ENCODE data around the gene TBC1D3H. TPM values are rescaled to one million over a fixed set of nuclear protein-coding genes. Genes with fewer than 3 reads are reported as not detected.
"Not testable (repeated sequence)": the region's sequence is repeated elsewhere in the genome, so short reads cannot be mapped to it uniquely, and the experiment has no call there.

The TBC1D3H gene
- not detected in 2 replicates for total RNA-seq

DNA sequence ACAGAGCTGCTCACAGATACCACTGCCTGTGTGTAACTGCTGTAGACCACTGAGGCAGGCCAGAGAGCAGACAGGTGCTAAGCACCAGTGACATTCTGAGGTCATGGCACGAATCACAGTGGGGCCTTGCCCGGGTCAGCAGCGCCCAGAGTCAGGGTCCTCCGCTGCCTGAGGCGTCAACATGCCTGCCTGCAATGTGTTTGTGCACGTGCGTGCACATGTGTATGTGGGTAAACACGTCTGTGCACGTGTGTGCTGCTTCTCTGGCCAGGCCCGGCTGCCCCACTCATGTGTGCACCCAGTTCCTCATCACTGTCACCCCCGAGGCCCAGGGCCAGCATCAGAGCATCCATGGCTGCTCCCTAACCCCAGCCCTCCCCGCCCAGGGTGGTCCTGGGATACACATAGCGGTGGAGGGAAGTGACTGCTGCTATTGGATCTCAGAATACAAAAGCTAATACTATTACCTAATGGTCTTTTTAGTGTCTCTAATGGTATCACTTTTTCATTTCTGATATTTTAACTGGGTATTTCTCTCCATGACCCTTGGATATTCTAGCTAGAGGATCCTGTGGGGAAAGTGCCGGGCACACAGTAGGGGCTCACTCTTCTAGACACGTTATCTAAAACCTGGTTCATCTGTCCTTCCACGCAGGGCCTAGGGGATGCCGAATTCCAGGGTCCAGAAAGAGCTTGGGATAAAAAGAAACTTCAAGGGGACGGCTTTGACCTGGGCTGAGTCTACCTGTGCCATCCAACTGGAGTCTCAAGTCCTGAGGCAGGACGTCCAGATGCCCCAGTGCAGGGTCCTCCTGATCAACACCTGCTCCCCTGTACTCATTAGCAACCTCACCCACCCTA lies at the start of gene TBC1D3H:
Gene TBC1D3H, minus strand, starts transcription at position 51 of the 861 bp plus-strand sequence. CDS start 1,540 bp downstream, outside the sequence.
- not testable (repeated sequence) for DNase-seq (ENCODE audit: low read depth, low spot score)

DNA sequence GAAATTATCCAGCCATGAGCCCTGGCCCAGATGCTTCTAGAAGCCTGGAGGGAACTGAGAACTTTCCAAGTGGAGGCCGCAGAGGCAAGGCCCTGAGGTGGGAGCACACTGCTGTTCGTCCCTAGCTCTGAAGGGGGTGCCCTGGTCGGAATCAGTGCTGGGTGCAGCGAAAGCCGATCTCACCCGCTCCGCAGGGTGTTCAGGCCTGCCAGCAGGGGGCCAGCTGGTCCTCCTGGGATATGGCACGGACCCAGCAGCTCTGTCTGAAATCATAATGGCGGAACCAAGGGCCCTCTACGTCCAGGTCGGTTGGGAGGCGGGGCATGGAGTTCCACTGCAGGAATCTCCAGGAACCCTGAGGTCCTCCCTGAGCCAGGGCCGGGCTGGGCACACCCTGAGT lies 40.7 kb upstream of the TBC1D3H start:
- not testable (repeated sequence) for DNase-seq (ENCODE audit: low read depth, low spot score)

GRCh38 chr17:36415180-36415941 lies 27.1 kb upstream of the TBC1D3H start:
- not testable (repeated sequence) for DNase-seq (ENCODE audit: low read depth, low spot score)

DNA sequence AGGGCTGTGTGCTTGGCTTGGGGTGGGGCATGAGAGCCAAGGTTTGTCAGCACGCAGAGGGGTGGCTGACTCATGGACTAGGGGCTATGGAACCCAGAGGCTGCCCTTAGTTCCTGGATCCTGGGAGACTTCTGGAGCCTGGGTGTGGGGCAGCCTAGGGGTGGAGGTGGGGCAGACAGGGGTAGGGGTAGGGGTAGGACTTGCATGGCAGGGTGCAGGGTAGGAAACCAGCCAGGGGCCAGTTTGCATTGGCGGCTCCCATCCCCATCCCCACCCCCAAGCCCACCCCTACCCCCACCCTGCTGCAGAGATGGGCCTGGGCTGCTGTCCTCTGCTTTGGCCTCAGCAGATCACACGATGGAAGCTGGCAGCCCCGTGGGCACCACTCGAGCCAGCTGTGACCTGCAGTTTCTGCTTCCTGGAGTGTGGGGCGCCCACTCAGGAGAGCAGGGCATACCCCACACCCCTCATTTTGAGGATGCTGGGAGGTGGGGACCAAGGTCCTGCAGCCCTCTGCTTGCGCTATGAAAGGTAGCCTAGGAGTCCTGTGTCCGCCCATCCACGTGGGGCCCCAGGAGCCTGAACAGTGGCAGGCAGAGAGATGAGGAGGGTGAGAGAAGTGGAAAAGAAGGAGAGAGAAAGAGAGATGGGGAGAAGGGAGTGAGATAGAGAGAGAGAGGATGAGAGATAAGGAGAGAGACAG lies 2.9 kb upstream of the TBC1D3H start:
- not testable (repeated sequence) for DNase-seq (ENCODE audit: low read depth, low spot score)

GRCh38 chr17:36375938-36376337 lies 12.3 kb downstream of the TBC1D3H start:
- DNase-seq (ENCODE audit: low read depth, low spot score), result not testable (repeated sequence)

- DNase-seq (ENCODE audit: low read depth, low spot score), result not testable (repeated sequence)
These were observed 25.7 kb downstream of the TBC1D3H start for GRCh38 chr17:36362496-36362895.

Other genes with a start within 250 kb of the TBC1D3H start
- gene TBC1D3B, start 211.8 kb downstream of the TBC1D3H start, total RNA-seq, result 0.60 and 0.86 TPM in 2 replicates
- gene CCL3L1, start 191.7 kb downstream of the TBC1D3H start, total RNA-seq, result not detected in 2 replicates
- gene CCL4L2, start 177.4 kb downstream of the TBC1D3H start, total RNA-seq, result not detected in 2 replicates
- gene TBC1D3I, start 123.9 kb downstream of the TBC1D3H start, total RNA-seq, result 0.14 TPM in 1 of 2 replicates, not detected in the other
- gene TBC1D3G, start 64.6 kb downstream of the TBC1D3H start, total RNA-seq, result not detected in 2 replicates
- 20.8 and 30.7 TPM in 2 replicates for gene ZNHIT3, start 98.2 kb upstream of the TBC1D3H start, total RNA-seq
- gene MYO19, start 146.4 kb upstream of the TBC1D3H start, total RNA-seq, result 59.9 and 85.1 TPM in 2 replicates
- 12.1 and 12.7 TPM in 2 replicates for gene PIGW, start 146.6 kb upstream of the TBC1D3H start, total RNA-seq
- gene GGNBP2, start 156.5 kb upstream of the TBC1D3H start, total RNA-seq, result 46.9 and 55.7 TPM in 2 replicates
- gene DHRS11, start 203.4 kb upstream of the TBC1D3H start, total RNA-seq, result 8.2 and 10.0 TPM in 2 replicates
- gene MRM1, start 213.1 kb upstream of the TBC1D3H start, total RNA-seq, result 3.6 and 7.3 TPM in 2 replicates